GM23338 (cell line): ENCODE data around the gene TMEM229B. TPM values are rescaled to one million over a fixed set of nuclear protein-coding genes. Genes with fewer than 3 reads are reported as not detected.

Experiments
- ATAC-seq: fragments of 200-7000 bp; cut with Tn5 transposase; 3 replicates; pipeline ENCODE4 v1.9.1; 2020
- DNase-seq: peaks from one replicate; pipeline ENCODE4 v3.0.0-alpha.2; 2015; ENCODE audit warnings: low spot score
- H2AFZ ChIP-seq: fragments of 200-600 bp; sonication (generic); 2 replicates; pipeline ENCODE4 v1.8.0; 2016; ENCODE audit warnings: antibody characterized with exemption, mild to moderate bottlenecking, moderate library complexity
- H3F3A ChIP-seq: fragments of 200-600 bp; sonication (generic); replicated peaks from 2 replicates; pipeline ENCODE4 v1.8.0; 2017; ENCODE audit warnings: antibody characterized with exemption, mixed run types, low read depth
- H3K27ac ChIP-seq: fragments of 200-600 bp; sonication (generic); 2 replicates; pipeline ENCODE4 v1.6.1; 2016; ENCODE audit warnings: low read depth
- H3K27me3 ChIP-seq: fragments of 200-600 bp; sonication (generic); 2 replicates; pipeline ENCODE4 v1.8.0; 2016; ENCODE audit warnings: mild to moderate bottlenecking, mixed run types, moderate library complexity; ENCODE audit not compliant: insufficient read depth
- H3K36me3 ChIP-seq: fragments of 200-600 bp; sonication (generic); 2 replicates; pipeline ENCODE4 v1.8.0; 2016; ENCODE audit warnings: mild to moderate bottlenecking; ENCODE audit not compliant: insufficient read depth
- H3K4me1 ChIP-seq: fragments of 200-600 bp; sonication (generic); 2 replicates; pipeline ENCODE4 v1.8.0; 2016; ENCODE audit warnings: mild to moderate bottlenecking, moderate library complexity; ENCODE audit not compliant: insufficient read depth
- H3K4me2 ChIP-seq: fragments of 200-600 bp; sonication (generic); 2 replicates; pipeline ENCODE4 v1.7.1; 2017; ENCODE audit warnings: mixed run types
- H3K4me3 ChIP-seq: fragments of 200-600 bp; sonication (generic); 2 replicates; pipeline ENCODE4 v1.6.1; 2016; ENCODE audit warnings: mixed run types
- H3K79me2 ChIP-seq: fragments of 200-600 bp; sonication (generic); replicated peaks from 2 replicates; pipeline ENCODE4 v1.8.0; 2017; ENCODE audit warnings: mild to moderate bottlenecking; ENCODE audit not compliant: insufficient read depth
- H3K9me2 ChIP-seq: fragments of 200-600 bp; sonication (generic); 2 replicates; pipeline ENCODE4 v1.8.0; 2017; ENCODE audit not compliant: insufficient read depth
- H4K20me1 ChIP-seq: fragments of 200-600 bp; sonication (generic); replicated peaks from 2 replicates; pipeline ENCODE4 v1.8.0; 2017; ENCODE audit warnings: mild to moderate bottlenecking; ENCODE audit not compliant: insufficient read depth
- H3K27ac Mint-ChIP-seq: 2 replicates; pipeline ENCODE4 v1.8.0; 2020; ENCODE audit warnings: inconsistent platforms, mild to moderate bottlenecking, moderate library complexity, mixed read lengths
- H3K27me3 Mint-ChIP-seq: 3 replicates; pipeline ENCODE4 v1.8.0; 2022; ENCODE audit warnings: low read depth, mild to moderate bottlenecking, moderate library complexity, mixed read lengths, inconsistent platforms; ENCODE audit not compliant: insufficient read depth, poor library complexity
- H3K36me3 Mint-ChIP-seq: 3 replicates; pipeline ENCODE4 v1.8.0; 2021; ENCODE audit warnings: low read depth, mild to moderate bottlenecking, inconsistent platforms, moderate library complexity, mixed read lengths
- H3K4me1 Mint-ChIP-seq: 3 replicates; pipeline ENCODE4 v1.8.0; 2020; ENCODE audit warnings: mild to moderate bottlenecking, inconsistent platforms, mixed read lengths
- H3K4me3 Mint-ChIP-seq: 3 replicates; pipeline ENCODE4 v1.8.0; 2021; ENCODE audit warnings: moderate library complexity, mild to moderate bottlenecking, inconsistent platforms, mixed read lengths
- H3K9me3 Mint-ChIP-seq: 3 replicates; pipeline ENCODE4 v1.8.0; 2020; ENCODE audit warnings: moderate library complexity, mild to moderate bottlenecking, inconsistent platforms, mixed read lengths
- CREB1 ChIP-seq: fragments of 250-450 bp; sonication (Bioruptor Pico); IDR thresholded peaks from 2 replicates; pipeline ENCODE4 v1.5.0; 2020; ENCODE audit warnings: low read depth, mild to moderate bottlenecking, moderate library complexity
- CTCF ChIP-seq, 2 experiments: fragments of 200-600 bp in 1 of 2; sonication (generic) in 1 of 2; conservative IDR thresholded peaks; 2 replicates each; pipeline versions ENCODE4 v1.5.1 to v1.6.1; 2016 to 2017; ENCODE audit warnings: antibody characterized with exemption in 2 of 2, low read depth in 2 of 2, mild to moderate bottlenecking in 2 of 2, moderate library complexity in 1 of 2
- ETS1 ChIP-seq: IDR thresholded peaks from 2 replicates; pipeline ENCODE4 v1.6.1; 2016; ENCODE audit warnings: antibody characterized with exemption
- EZH2phosphoT487 ChIP-seq: fragments of 200-600 bp; sonication (generic); IDR thresholded peaks from one replicate; pipeline ENCODE4 v1.8.1; 2018; ENCODE audit warnings: antibody characterized with exemption; ENCODE audit not compliant: unreplicated experiment
- JUNB ChIP-seq: IDR thresholded peaks from one replicate; pipeline ENCODE4 v1.6.1; 2016; ENCODE audit warnings: antibody characterized with exemption; ENCODE audit not compliant: unreplicated experiment
- NANOG ChIP-seq: IDR thresholded peaks from 2 replicates; pipeline ENCODE4 v1.6.1; 2016; ENCODE audit warnings: antibody characterized with exemption, borderline replicate concordance
- REST ChIP-seq: IDR thresholded peaks from one replicate; pipeline ENCODE4 v1.6.1; 2018; ENCODE audit warnings: antibody characterized with exemption; ENCODE audit not compliant: unreplicated experiment
- ZNF462 ChIP-seq: fragments of 250-450 bp; sonication (Bioruptor Pico); IDR thresholded peaks from 2 replicates; pipeline ENCODE4 v1.5.0; 2020; ENCODE audit warnings: mild to moderate bottlenecking, moderate library complexity
- polyA plus RNA-seq: library from polyadenylated mRNA; unstranded; fragments of >200 nt; fragmentation: Nextera tagmentation; extraction: Ambion mirVana; gene quantifications from 2 replicates; pipeline ENCODE4 v1.2.1, GENCODE V29; 2016
- total RNA-seq: library from RNA; depleted of rRNA; stranded (reverse); fragments of >200 nt; shearing (Covaris generic); gene quantifications from 2 replicates; pipeline ENCODE4 v1.2.3, GENCODE V29; 2014

TMEM229B gene
- total and polyA plus RNA-seq, 2 experiments from 2014 or later, result 0.42 to 2.4 TPM

GRCh38 chr14:67495827-67496226 lies 7.3 kb upstream of the TMEM229B start:
- Mint-ChIP-seq H3K9me3 (peaks cover 26% of the 10 kb centered on the region), H3K4me1 (peaks cover 15% of the 10 kb centered on the region), H3K27ac (no peak overlapping the region), H3K4me3 (no peak overlapping the region), H3K36me3 (peaks cover 17% of the 10 kb centered on the region), H3K27me3 (peaks cover under 1% of the 10 kb centered on the region)
- Histone ChIP-seq H3K79me2 (no peaks in the 10 kb centered on the region), H3K36me3 (no peaks in the 10 kb centered on the region; the same call in 1 of the 2 replicates), H3K4me1 (peaks cover 16% of the 10 kb centered on the region), H3K4me2 (no peak overlapping the region), H3K9me2 (no peaks in the 10 kb centered on the region), H4K20me1 (no peaks in the 10 kb centered on the region), H3F3A (no peaks in the 10 kb centered on the region), H2AFZ (no peak overlapping the region), H3K27ac (no peak overlapping the region), H3K27me3 (no peaks in the 10 kb centered on the region), H3K4me3 (no peak overlapping the region)
- no peak for DNase-seq
- TF ChIP-seq CTCF (conservative IDR thresholded peaks at IDR 0.05; ENCODE audit: low read depth in 2 of 2) (no peak), ETS1 (no peak), REST (no peak), CREB1 (no peak), EZH2phosphoT487 (no peak), ZNF462 (CRISPR knock-in tag) (no peak), NANOG (no peak), JUNB (no peak)
- ATAC-seq, result no peak
